H1 (cell line): Measurements from ENCODE around the gene OSBP2. TPM values are rescaled to one million over a fixed set of nuclear protein-coding genes. Genes with fewer than 3 reads are reported as not detected.

Experiments used
- CTCF ChIA-PET: fragments of 300-600 bp; sonication (Branson Sonifier 250); formaldehyde crosslinking; loops from one replicate; lab custom pipeline; 2021; ENCODE audit not compliant: partially characterized antibody; lab: Charles Lee
- POLR2A ChIA-PET: fragments of 300-600 bp; sonication (Branson Sonifier 250); formaldehyde crosslinking; loops from one replicate; lab custom pipeline; 2021; ENCODE audit warnings: inconsistent platforms; ENCODE audit not compliant: partially characterized antibody; lab: Charles Lee
- DNase-seq, 2 experiments: peaks; one replicate each; pipeline versions ENCODE4 v3.0.0 to v3.0.0-alpha.2; 2010 to 2022; ENCODE audit warnings: low spot score in 2 of 2, low read depth in 1 of 2, mixed read lengths in 1 of 2
- FAIRE-seq: peaks from 2 replicates; lab custom pipeline; 2011; peaks lifted over from hg19 to GRCh38; lab: Jason Lieb, UNC
- H2AFZ ChIP-seq: 2 replicates; pipeline ENCODE4 v1.8.1; 2012; ENCODE audit warnings: low read length, inconsistent platforms
- H2AK5ac ChIP-seq: 2 replicates; pipeline ENCODE4 v1.6.1; 2013; ENCODE audit warnings: low read depth, low read length
- H2BK120ac ChIP-seq: replicated peaks from 2 replicates; pipeline ENCODE3; 2013; ENCODE audit warnings: low read depth, low read length, inconsistent platforms
- H2BK12ac ChIP-seq: 2 replicates; pipeline ENCODE4 v1.6.1; 2013; ENCODE audit warnings: low read depth, low read length
- H2BK15ac ChIP-seq: 2 replicates; pipeline ENCODE4 v1.6.1; 2013; ENCODE audit warnings: low read length
- H2BK20ac ChIP-seq: 2 replicates; pipeline ENCODE4 v1.6.1; 2013; ENCODE audit warnings: low read length
- H2BK5ac ChIP-seq: 2 replicates; pipeline ENCODE4 v1.6.1; 2013; ENCODE audit warnings: low read depth, low read length
- H3K14ac ChIP-seq: 2 replicates; pipeline ENCODE4 v1.6.1; 2013; ENCODE audit warnings: inconsistent platforms; ENCODE audit not compliant: insufficient read length
- H3K18ac ChIP-seq: 2 replicates; pipeline ENCODE4 v1.6.1; 2013; ENCODE audit warnings: low read length; ENCODE audit errors: extremely low read depth
- H3K23ac ChIP-seq: 2 replicates; pipeline ENCODE4 v1.6.1; 2013; ENCODE audit warnings: inconsistent platforms; ENCODE audit not compliant: insufficient read length
- H3K23me2 ChIP-seq: 2 replicates; pipeline ENCODE4 v1.6.1; 2013; ENCODE audit warnings: low read depth, low read length
- H3K27ac ChIP-seq: 2 replicates; pipeline ENCODE4 v1.6.1; 2011; ENCODE audit warnings: low read depth, low read length, inconsistent platforms
- H3K27me3 ChIP-seq, 4 experiments: replicated peaks in 1 of 4; 1 replicate in 1 of 4; 2 replicates in 3 of 4; pipeline versions ENCODE4 v1.6.1 to v1.8.1; 2011 to 2013; ENCODE audit warnings: low read length in 3 of 4, mild to moderate bottlenecking in 3 of 4, inconsistent platforms in 2 of 4, mixed read lengths in 2 of 4, moderate library complexity in 1 of 4; ENCODE audit not compliant: control insufficient read depth in 3 of 4, insufficient read depth in 3 of 4; ENCODE audit errors: extremely low read depth in 1 of 4
- H3K36me3 ChIP-seq, 4 experiments: 2 replicates each; pipeline versions ENCODE4 v1.6.1 to v1.8.1; 2011 to 2013; ENCODE audit warnings: mild to moderate bottlenecking in 4 of 4, low read length in 3 of 4, moderate library complexity in 2 of 4, control low read depth in 1 of 4, inconsistent platforms in 1 of 4; ENCODE audit not compliant: insufficient read depth in 4 of 4, control insufficient read depth in 2 of 4
- H3K4ac ChIP-seq: replicated peaks from 2 replicates; pipeline ENCODE3; 2013; ENCODE audit warnings: low read length, low read depth, mixed read lengths, inconsistent platforms; ENCODE audit not compliant: insufficient read length
- H3K4me1 ChIP-seq, 4 experiments: replicated peaks in 1 of 4; 1 replicate in 1 of 4; 2 replicates in 3 of 4; pipeline versions ENCODE4 v1.6.1 to v1.8.1; 2011 to 2013; ENCODE audit warnings: low read length in 3 of 4, inconsistent platforms in 2 of 4, mixed read lengths in 1 of 4; ENCODE audit not compliant: insufficient read depth in 4 of 4, control insufficient read depth in 3 of 4
- H3K4me2 ChIP-seq, 2 experiments: 2 replicates each; pipeline versions ENCODE4 v1.6.1 to v1.8.1; 2011 to 2013; ENCODE audit warnings: low read depth in 2 of 2, low read length in 2 of 2, control low read depth in 1 of 2, inconsistent platforms in 1 of 2, mild to moderate bottlenecking in 1 of 2; ENCODE audit not compliant: insufficient read depth in 1 of 2
- H3K4me3 ChIP-seq, 4 experiments: fragments of 200-600, 300-600 bp in 1 of 4; sonication (generic), shearing (Covaris generic), sonication (Bioruptor Twin) in 1 of 4; 2 replicates each; pipeline versions ENCODE4 v1.5.1 to v1.8.1; 2011 to 2016; ENCODE audit warnings: low read length in 4 of 4, low read depth in 3 of 4, control low read depth in 2 of 4, inconsistent platforms in 2 of 4, mild to moderate bottlenecking in 2 of 4, mixed read lengths in 1 of 4, moderate library complexity in 1 of 4; ENCODE audit not compliant: insufficient read depth in 2 of 4; ENCODE audit errors: extremely low read depth in 1 of 4
- H3K56ac ChIP-seq: replicated peaks from 2 replicates; pipeline ENCODE3; 2013; ENCODE audit warnings: low read depth, mild to moderate bottlenecking, mixed read lengths, low read length, inconsistent platforms; ENCODE audit not compliant: insufficient read length
- H3K79me1 ChIP-seq: 2 replicates; pipeline ENCODE4 v1.6.1; 2013; ENCODE audit warnings: low read depth, low read length, control low read depth
- H3K79me2 ChIP-seq, 2 experiments: 2 replicates each; pipeline versions ENCODE4 v1.6.1 to v1.8.1; 2012 to 2013; ENCODE audit warnings: low read length in 2 of 2, mild to moderate bottlenecking in 2 of 2, inconsistent platforms in 1 of 2; ENCODE audit not compliant: insufficient read depth in 2 of 2, control insufficient read depth in 1 of 2
- H3K9ac ChIP-seq, 4 experiments: replicated peaks in 1 of 4; 1 replicate in 1 of 4; 2 replicates in 3 of 4; pipeline versions ENCODE4 v1.6.1 to v1.8.1; 2011 to 2013; ENCODE audit warnings: low read depth in 3 of 4, low read length in 3 of 4, control low read depth in 2 of 4, mild to moderate bottlenecking in 2 of 4, moderate library complexity in 2 of 4, inconsistent platforms in 1 of 4; ENCODE audit errors: extremely low read depth in 1 of 4
- H3K9me3 ChIP-seq, 2 experiments: 2 replicates each; pipeline versions ENCODE4 v1.6.1 to v1.8.1; 2012 to 2013; ENCODE audit warnings: mild to moderate bottlenecking in 2 of 2, moderate library complexity in 2 of 2, control low read depth in 1 of 2, inconsistent platforms in 1 of 2, low read depth in 1 of 2, low read length in 1 of 2, mixed read lengths in 1 of 2; ENCODE audit not compliant: insufficient read depth in 2 of 2
- H4K20me1 ChIP-seq, 2 experiments: replicated peaks in 1 of 2; 2 replicates each; pipeline versions ENCODE3 to v1.8.1; 2011 to 2013; ENCODE audit warnings: inconsistent platforms in 2 of 2, low read length in 2 of 2, mild to moderate bottlenecking in 1 of 2; ENCODE audit not compliant: insufficient read depth in 2 of 2, control insufficient read depth in 1 of 2
- H4K5ac ChIP-seq: 2 replicates; pipeline ENCODE4 v1.6.1; 2013; ENCODE audit warnings: low read length, low read depth, mixed read lengths, inconsistent platforms; ENCODE audit not compliant: insufficient read length
- H4K8ac ChIP-seq: 2 replicates; pipeline ENCODE4 v1.8.0; 2013; ENCODE audit warnings: mild to moderate bottlenecking, moderate library complexity, low read length, inconsistent platforms; ENCODE audit not compliant: insufficient read depth; ENCODE audit errors: extremely low read depth
- H4K91ac ChIP-seq: replicated peaks from 2 replicates; pipeline ENCODE3; 2013; ENCODE audit warnings: low read length, mixed read lengths, inconsistent platforms; ENCODE audit not compliant: insufficient read length
- BRCA1 ChIP-seq: IDR thresholded peaks from 2 replicates; pipeline ENCODE4 v1.6.1; 2012; ENCODE audit warnings: low read depth, low read length, improper control_type of control experiment
- WGBS, 2 experiments: shearing (Covaris generic) in 1 of 2; methylation state at CpG; one replicate each; pipeline versions ENCODE4 v1.1.6 to v1.1.7; 2013 to 2015; ENCODE audit warnings: low lambda C conversion rate in 2 of 2, mixed read lengths in 2 of 2, inconsistent platforms in 1 of 2, low coverage in 1 of 2, missing lambda C conversion rate in 1 of 2; ENCODE audit not compliant: insufficient replicate concordance in 2 of 2, insufficient coverage in 1 of 2, insufficient read length in 1 of 2; ENCODE audit errors: extremely low coverage in 1 of 2, missing lambda C conversion rate in 1 of 2; 5-methylcytosine and 5-hydroxymethylcytosine counted together
- polyA plus RNA-seq, 7 experiments: library from polyadenylated mRNA; depleted of rRNA in 3 of 7; stranded (reverse) in 5 of 7; unstranded in 2 of 7; fragments of >200 nt in 5 of 7; fragments of 200-250 nt in 2 of 7; gene quantifications; 1 replicate in 5 of 7; 2 replicates in 1 of 7; 4 replicates in 1 of 7; pipeline versions ENCODE4 v1.2.1 to v1.2.3, GENCODE V29; 2011 to 2013; ENCODE audit warnings: missing spikeins in 2 of 7, mixed read lengths in 2 of 7
- total RNA-seq: library from RNA; stranded (reverse); fragmentation: NEBNext Ultra II Directional; extraction: Animal tissue kit (Norgen Biotek cat#: 25700); gene quantifications from 2 replicates; pipeline ENCODE4 v1.2.1, GENCODE V29; 2021
- TF ChIP-seq, protein P1 (sequence below), 3 experiments: IDR thresholded peaks; 1 replicate in 2 of 3; 2 replicates in 1 of 3; pipeline versions ENCODE4 v1.5.1 to v1.6.1; 2011; ENCODE audit warnings: low read length in 3 of 3, mild to moderate bottlenecking in 3 of 3, inconsistent platforms in 2 of 3, low read depth in 1 of 3, moderate library complexity in 1 of 3; ENCODE audit not compliant: insufficient read depth in 1 of 3; ENCODE audit errors: control extremely low read depth in 1 of 3

Gene OSBP2
- total and polyA plus RNA-seq, 2 of the 8 experiments (the other 6 are each of a cell fraction or from before 2014, with no cell fraction given), result 3.4 to 3.7 TPM

DNA sequence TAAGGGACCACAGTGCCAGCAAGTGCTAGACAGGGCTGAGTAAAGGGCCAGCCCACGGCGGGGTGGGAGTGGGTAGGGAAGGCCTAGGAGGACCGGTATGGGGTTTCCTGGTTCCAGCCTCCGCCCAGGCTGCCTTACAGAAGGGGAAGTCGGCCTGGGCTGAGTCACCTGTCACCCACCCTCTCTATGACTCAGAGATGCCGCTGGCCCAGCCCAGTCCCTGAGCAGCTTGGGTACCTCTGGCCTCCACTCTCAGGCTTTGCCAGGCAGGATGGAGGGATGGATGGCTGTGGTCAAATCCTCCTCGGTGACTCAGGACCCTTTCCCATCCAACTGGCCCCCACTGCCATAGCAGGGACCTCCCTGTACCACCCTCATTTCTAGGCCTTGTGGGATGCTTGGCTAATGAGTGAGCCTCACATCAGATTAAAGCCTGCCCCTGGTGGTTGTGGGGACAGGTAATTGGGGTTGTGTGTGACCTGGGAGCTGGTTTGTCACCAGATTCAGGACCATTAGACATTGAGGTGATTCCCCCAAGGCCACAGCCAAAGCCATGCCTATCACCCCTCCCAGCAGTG, 45.2 kb upstream of the OSBP2 start:
- Histone ChIP-seq H3K27ac (no peak overlapping the region), H3K36me3 (no peaks in the 10 kb centered on the region), H2BK120ac (no peak overlapping the region), H3K4me2 (no peak overlapping the region), H2BK12ac (0 out of 2 replicates have a peak overlapping the region, but pooled peaks have one; percentile 17), H4K91ac (no peak overlapping the region), H3K23ac (no peak overlapping the region), H3K9me3 (no peaks in the 10 kb centered on the region), H3K4ac (no peak overlapping the region), H4K20me1 (peaks cover 0 to 2% of the 10 kb centered on the region in 2 experiments), H3K18ac (no peak overlapping the region), H2BK5ac (no peak overlapping the region), H3K4me1 (peaks cover 0 to 4% (median 0%) of the 10 kb centered on the region in 4 experiments; a peak in 2 of 7 replicates), H4K5ac (no peak overlapping the region), H2AFZ (no peak overlapping the region), H3K56ac (no peak overlapping the region), H3K27me3 (no peaks in the 10 kb centered on the region), H3K14ac (no peak overlapping the region), H2BK20ac (0 out of 2 replicates have a peak overlapping the region, but pooled peaks have one; percentile 61), H3K9ac (no peak overlapping the region), H3K23me2 (no peaks in the 10 kb centered on the region), H3K4me3 (no peak overlapping the region), H3K79me1 (no peaks in the 10 kb centered on the region), H2AK5ac (no peak overlapping the region), H2BK15ac (0 out of 2 replicates have a peak overlapping the region, but pooled peaks have one; percentile 16), H3K79me2 (no peaks in the 10 kb centered on the region), H4K8ac (no peak overlapping the region)
- ChIA-PET POLR2A (interaction anchor here (0.7 kb wide), 1 partner anchor 11 kb away, joined by 3 read pairs; no protein-coding TSS in a partner anchor), CTCF (interaction anchor here (0.9 to 10.5 kb wide), 4 partner anchors 15 to 501 kb away, joined by 3 to 74 read pairs (median 5); partner anchors contain the start of gene SLC35E4)
- WGBS, 2 experiments, result 85% methylated on average over 7 of the region's 7 CpGs; no CpG with 5 or more reads in 1 of the 2 experiments
- DNase-seq (no peak), FAIRE-seq (no peak)
- TF ChIP-seq BRCA1, result no peak
- TF ChIP-seq, protein P1, sequence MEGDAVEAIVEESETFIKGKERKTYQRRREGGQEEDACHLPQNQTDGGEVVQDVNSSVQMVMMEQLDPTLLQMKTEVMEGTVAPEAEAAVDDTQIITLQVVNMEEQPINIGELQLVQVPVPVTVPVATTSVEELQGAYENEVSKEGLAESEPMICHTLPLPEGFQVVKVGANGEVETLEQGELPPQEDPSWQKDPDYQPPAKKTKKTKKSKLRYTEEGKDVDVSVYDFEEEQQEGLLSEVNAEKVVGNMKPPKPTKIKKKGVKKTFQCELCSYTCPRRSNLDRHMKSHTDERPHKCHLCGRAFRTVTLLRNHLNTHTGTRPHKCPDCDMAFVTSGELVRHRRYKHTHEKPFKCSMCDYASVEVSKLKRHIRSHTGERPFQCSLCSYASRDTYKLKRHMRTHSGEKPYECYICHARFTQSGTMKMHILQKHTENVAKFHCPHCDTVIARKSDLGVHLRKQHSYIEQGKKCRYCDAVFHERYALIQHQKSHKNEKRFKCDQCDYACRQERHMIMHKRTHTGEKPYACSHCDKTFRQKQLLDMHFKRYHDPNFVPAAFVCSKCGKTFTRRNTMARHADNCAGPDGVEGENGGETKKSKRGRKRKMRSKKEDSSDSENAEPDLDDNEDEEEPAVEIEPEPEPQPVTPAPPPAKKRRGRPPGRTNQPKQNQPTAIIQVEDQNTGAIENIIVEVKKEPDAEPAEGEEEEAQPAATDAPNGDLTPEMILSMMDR (IDR thresholded peaks at IDR 0.05; ENCODE audit: control extremely low read depth in 1 of 3, insufficient read depth in 1 of 3, low read depth in 1 of 3, low read length in 3 of 3), result peak in 1 of 3 experiments; percentile 2; a peak in 1 of 4 replicates
